Measurements from ENCODE around the gene GTF3C5. TPM values are rescaled to one million over a fixed set of nuclear protein-coding genes. Genes with fewer than 3 reads are reported as not detected.

Gene GTF3C5
- total RNA-seq, 1 donor from 2014 or later, result 72.7 TPM

DNA sequence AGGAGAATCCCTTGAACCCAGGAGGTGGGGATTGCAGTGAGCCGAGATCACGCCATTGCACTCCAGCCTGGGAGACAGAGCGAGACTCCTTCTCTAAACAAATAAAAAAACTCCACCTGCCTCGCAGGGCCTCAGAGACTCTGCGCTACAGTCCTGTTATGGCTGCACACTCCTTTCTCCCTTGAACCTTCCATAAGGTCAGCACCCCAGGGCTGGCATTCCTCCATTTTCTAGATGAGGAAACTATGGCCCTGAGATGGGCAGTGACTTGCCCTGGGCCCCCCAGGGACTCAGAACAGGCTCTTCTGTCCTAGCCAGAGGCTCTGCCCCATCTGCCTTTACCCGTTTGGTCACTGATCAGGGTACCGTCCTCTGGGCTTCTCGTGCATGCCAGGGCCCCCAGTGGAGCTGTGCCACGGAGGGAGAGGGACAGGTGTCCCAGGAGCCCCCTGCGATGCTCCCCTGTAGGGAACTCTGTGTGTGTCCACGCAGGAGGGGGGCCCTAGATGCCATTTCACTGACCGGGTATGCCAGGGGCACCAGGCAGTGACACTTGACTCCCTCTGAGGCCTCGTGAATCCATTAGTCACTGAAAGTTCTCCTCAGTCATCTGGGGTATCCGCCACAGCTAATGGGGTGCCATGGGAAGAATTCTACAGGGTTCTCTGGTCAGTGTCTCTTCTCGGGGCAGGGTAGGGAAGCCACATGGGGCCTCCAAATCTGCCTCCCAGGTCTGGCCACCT, 74.1 kb downstream of the GTF3C5 start:
- no peak for DNase-seq (ENCODE audit: extremely low read depth, low read depth, low spot score)

DNA sequence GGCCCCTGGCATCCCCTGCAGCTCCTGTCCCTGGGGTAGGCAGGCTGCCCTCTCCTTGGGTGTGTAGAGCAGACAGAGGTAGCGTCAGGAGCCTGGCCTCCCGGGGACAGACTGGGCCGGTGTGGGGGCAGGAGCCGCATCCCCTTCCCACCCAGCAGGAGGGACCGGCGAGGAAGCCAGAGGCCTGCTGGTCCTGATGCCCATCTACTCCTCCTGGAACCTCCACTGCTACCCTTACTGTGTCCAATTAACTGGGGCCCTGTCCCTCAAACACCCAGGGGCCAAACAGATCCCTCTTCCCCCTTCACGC, 74.6 kb downstream of the GTF3C5 start:
- no peak for DNase-seq (ENCODE audit: extremely low read depth, low read depth, low spot score)

DNA sequence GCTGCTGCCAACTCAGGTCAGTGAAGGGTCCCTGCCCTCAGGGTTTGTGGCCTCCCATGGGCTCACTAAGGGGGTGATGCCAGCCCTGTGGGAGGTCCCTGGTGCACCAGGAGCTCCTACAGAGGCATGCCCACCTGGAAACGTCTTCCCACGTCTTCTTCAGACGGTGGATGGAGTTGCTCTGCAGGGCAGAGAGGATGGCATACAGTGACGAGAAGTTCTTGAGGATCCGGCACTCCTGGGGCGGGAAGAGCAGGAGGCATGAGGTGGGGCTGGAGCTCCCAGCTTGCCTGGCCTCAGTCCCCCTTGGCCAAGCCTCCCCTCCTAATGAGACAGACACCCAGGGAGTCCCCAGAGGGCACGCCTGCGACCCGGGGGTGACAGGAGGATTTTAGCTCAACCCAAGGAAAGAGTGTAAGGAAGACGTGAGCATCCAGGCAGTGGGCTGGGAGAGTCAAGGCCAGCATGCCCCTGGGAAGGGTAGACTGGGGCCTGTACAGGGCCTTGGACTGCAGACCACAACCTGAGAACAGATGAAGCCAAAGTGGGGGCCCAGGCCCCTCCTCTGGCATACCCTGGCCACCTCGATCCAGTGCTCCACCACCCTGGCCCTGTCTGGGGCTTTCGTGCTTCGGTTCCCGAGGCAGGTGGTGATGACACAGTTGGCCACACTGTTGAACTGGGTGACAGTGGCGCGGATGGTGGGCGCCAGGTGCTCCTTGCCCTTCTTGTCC, 75.9 kb downstream of the GTF3C5 start:
- DNase-seq (ENCODE audit: extremely low read depth, low read depth, low spot score), result no peak

DNA sequence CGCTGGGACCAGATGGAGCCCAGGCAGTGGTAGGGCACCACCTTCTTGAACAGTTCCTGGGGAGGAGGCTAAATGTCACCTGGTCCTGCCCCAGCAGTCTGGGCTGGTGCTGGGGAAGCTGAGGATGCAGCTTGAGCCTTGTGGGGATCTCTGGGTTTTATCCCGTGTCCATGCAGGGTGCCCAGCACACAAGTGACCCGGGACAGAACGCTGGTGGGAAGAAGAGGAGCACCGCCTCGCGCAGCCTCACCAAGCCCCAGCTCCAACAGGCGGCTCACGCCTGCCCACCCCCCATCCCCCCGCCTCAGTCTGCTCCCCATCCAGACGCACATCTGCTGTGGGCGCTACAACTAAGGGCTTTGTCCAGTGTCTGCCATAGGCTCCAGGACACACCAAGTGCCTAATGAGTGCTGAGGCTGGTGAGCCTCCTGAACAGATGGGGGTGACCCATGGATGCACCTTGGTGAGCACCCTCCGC, 76.5 kb downstream of the GTF3C5 start:
- no peak for DNase-seq (ENCODE audit: extremely low read depth, low read depth, low spot score)

Other genes starting within 250 kb of the GTF3C5 start
- 0.24 and 1.5 TPM in 2 replicates for gene AK8, start 152.7 kb upstream of the GTF3C5 start, total RNA-seq
- 3.2 TPM in 2 replicates for gene SPACA9, start 152.1 kb upstream of the GTF3C5 start, total RNA-seq
- 25.0 and 37.1 TPM in 2 replicates for gene TSC1, start 86.4 kb upstream of the GTF3C5 start, total RNA-seq
- not detected in 2 replicates for gene GFI1B, start 52.3 kb upstream of the GTF3C5 start, total RNA-seq
- 0.34 and 0.99 TPM in 2 replicates for gene CEL, start 31.0 kb downstream of the GTF3C5 start, total RNA-seq
- 65.7 and 99.4 TPM in 2 replicates for gene RALGDS, start 90.2 kb downstream of the GTF3C5 start, total RNA-seq
- gene GBGT1, start 132.9 kb downstream of the GTF3C5 start, total RNA-seq, result 4.3 and 6.6 TPM in 2 replicates
- not detected in 2 replicates for gene OBP2B, start 178.3 kb downstream of the GTF3C5 start, total RNA-seq
- under 0.01 and 0.05 TPM in 2 replicates for gene ABO, start 244.2 kb downstream of the GTF3C5 start, total RNA-seq